ENCODE data around the gene CHMP4A.
"Not testable (repeated sequence)": the region's sequence is repeated elsewhere in the genome, so short reads cannot be mapped to it uniquely, and the experiment has no call there.

DNA sequence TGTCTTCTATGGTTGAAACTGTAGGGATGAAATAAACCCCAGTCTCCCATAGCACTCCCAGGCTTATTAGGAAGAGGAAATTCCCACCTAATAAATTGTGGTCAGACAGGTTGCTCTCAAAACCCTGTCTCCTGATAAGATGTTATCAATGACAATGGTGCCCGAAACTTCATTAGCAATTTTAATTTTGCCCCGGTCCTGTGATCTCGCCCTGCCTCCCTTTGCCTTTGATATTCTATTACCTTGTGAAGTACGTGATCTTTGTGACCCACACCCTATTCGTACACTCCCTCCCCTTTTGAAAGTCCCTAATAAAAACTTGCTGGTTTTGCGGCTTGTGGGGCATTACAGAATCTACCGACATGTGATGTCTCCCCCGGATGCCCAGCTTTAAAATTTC, 10.8 kb downstream of the CHMP4A start:
- TF ChIP-seq, protein P1, sequence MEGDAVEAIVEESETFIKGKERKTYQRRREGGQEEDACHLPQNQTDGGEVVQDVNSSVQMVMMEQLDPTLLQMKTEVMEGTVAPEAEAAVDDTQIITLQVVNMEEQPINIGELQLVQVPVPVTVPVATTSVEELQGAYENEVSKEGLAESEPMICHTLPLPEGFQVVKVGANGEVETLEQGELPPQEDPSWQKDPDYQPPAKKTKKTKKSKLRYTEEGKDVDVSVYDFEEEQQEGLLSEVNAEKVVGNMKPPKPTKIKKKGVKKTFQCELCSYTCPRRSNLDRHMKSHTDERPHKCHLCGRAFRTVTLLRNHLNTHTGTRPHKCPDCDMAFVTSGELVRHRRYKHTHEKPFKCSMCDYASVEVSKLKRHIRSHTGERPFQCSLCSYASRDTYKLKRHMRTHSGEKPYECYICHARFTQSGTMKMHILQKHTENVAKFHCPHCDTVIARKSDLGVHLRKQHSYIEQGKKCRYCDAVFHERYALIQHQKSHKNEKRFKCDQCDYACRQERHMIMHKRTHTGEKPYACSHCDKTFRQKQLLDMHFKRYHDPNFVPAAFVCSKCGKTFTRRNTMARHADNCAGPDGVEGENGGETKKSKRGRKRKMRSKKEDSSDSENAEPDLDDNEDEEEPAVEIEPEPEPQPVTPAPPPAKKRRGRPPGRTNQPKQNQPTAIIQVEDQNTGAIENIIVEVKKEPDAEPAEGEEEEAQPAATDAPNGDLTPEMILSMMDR (IDR thresholded peaks at IDR 0.05 in 2 of 3, conservative IDR thresholded peaks at IDR 0.05 in 1 of 3; ENCODE audit: borderline replicate concordance in 1 of 3, insufficient read depth in 1 of 3, low read depth in 2 of 3, low read length in 2 of 3), result not testable (repeated sequence)
- TF ChIP-seq RAD21 (IDR thresholded peaks at IDR 0.05; ENCODE audit: low read depth); JUND (IDR thresholded peaks at IDR 0.05); POLR2AphosphoS5 (IDR thresholded peaks at IDR 0.05; ENCODE audit: low read depth, low read length); SIN3A (IDR thresholded peaks at IDR 0.05; ENCODE audit: low read depth); POLR2A (IDR thresholded peaks at IDR 0.05; ENCODE audit: borderline replicate concordance, extremely low read depth, insufficient read depth, insufficient read length); EZH2 (IDR thresholded peaks at IDR 0.05); EGR1 (IDR thresholded peaks at IDR 0.05; ENCODE audit: low read depth); TCF7L2 (IDR thresholded peaks at IDR 0.05; ENCODE audit: borderline replicate concordance, extremely low read depth, insufficient read depth, insufficient read length); SP1 (IDR thresholded peaks at IDR 0.05; ENCODE audit: low read depth): not testable (repeated sequence)
- TF ChIP-seq, protein P2, sequence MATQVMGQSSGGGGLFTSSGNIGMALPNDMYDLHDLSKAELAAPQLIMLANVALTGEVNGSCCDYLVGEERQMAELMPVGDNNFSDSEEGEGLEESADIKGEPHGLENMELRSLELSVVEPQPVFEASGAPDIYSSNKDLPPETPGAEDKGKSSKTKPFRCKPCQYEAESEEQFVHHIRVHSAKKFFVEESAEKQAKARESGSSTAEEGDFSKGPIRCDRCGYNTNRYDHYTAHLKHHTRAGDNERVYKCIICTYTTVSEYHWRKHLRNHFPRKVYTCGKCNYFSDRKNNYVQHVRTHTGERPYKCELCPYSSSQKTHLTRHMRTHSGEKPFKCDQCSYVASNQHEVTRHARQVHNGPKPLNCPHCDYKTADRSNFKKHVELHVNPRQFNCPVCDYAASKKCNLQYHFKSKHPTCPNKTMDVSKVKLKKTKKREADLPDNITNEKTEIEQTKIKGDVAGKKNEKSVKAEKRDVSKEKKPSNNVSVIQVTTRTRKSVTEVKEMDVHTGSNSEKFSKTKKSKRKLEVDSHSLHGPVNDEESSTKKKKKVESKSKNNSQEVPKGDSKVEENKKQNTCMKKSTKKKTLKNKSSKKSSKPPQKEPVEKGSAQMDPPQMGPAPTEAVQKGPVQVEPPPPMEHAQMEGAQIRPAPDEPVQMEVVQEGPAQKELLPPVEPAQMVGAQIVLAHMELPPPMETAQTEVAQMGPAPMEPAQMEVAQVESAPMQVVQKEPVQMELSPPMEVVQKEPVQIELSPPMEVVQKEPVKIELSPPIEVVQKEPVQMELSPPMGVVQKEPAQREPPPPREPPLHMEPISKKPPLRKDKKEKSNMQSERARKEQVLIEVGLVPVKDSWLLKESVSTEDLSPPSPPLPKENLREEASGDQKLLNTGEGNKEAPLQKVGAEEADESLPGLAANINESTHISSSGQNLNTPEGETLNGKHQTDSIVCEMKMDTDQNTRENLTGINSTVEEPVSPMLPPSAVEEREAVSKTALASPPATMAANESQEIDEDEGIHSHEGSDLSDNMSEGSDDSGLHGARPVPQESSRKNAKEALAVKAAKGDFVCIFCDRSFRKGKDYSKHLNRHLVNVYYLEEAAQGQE (IDR thresholded peaks at IDR 0.05; ENCODE audit: low read depth), result not testable (repeated sequence)
- TF ChIP-seq, protein P3, sequence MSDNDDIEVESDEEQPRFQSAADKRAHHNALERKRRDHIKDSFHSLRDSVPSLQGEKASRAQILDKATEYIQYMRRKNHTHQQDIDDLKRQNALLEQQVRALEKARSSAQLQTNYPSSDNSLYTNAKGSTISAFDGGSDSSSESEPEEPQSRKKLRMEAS (IDR thresholded peaks at IDR 0.05), result not testable (repeated sequence)
- TF ChIP-seq, protein P4, sequence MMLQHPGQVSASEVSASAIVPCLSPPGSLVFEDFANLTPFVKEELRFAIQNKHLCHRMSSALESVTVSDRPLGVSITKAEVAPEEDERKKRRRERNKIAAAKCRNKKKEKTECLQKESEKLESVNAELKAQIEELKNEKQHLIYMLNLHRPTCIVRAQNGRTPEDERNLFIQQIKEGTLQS (IDR thresholded peaks at IDR 0.05), result not testable (repeated sequence)

Measured in HCT116 (cell line).